Kidney (tissue), 14 donors: ENCODE results near the gene AGPAT3. TPM values are rescaled to one million over a fixed set of nuclear protein-coding genes. Genes with fewer than 3 reads are reported as not detected.

Source experiments
- DNase-seq, 5 donors: peaks; one replicate each; pipeline ENCODE4 v3.0.0-alpha.2; 2013 to 2020
- FAIRE-seq: peaks from 2 replicates; lab custom pipeline; 2012; peaks lifted over from hg19 to GRCh38; lab: Jason Lieb, UNC
- H3K27ac ChIP-seq, 2 donors: one replicate each; pipeline ENCODE4 v1.7.0; 2013; ENCODE audit warnings: low read depth in 2 of 2, low read length in 2 of 2, inconsistent platforms in 1 of 2
- H3K27me3 ChIP-seq: one replicate; pipeline ENCODE4 v1.7.1; 2013; ENCODE audit warnings: low read length, inconsistent platforms; ENCODE audit not compliant: control insufficient read depth, insufficient read depth
- H3K36me3 ChIP-seq, 3 donors: one replicate each; pipeline versions ENCODE4 v1.7.0 to v1.7.1; 2013; ENCODE audit warnings: low read length in 3 of 3, control low read depth in 1 of 3, inconsistent platforms in 1 of 3; ENCODE audit not compliant: insufficient read depth in 3 of 3, control insufficient read depth in 2 of 3
- H3K4me1 ChIP-seq, 3 donors: one replicate each; pipeline versions ENCODE4 v1.7.0 to v1.7.1; 2013; ENCODE audit warnings: low read length in 3 of 3, inconsistent platforms in 1 of 3, low read depth in 1 of 3; ENCODE audit not compliant: control insufficient read depth in 2 of 3, insufficient read depth in 2 of 3
- H3K4me3 ChIP-seq, 3 donors: one replicate each; pipeline versions ENCODE4 v1.7.0 to v1.8.1; 2013; ENCODE audit warnings: low read length in 3 of 3, control low read depth in 1 of 3, inconsistent platforms in 1 of 3
- H3K9ac ChIP-seq, 3 donors: one replicate each; pipeline versions ENCODE4 v1.7.0 to v1.7.1; 2013; ENCODE audit warnings: low read length in 3 of 3, control low read depth in 1 of 3, inconsistent platforms in 1 of 3
- H3K9me3 ChIP-seq, 3 donors: one replicate each; pipeline versions ENCODE4 v1.7.0 to v1.7.1; 2013; ENCODE audit warnings: low read length in 3 of 3, control low read depth in 1 of 3, inconsistent platforms in 1 of 3; ENCODE audit not compliant: control insufficient read depth in 2 of 3, insufficient read depth in 1 of 3
- CTCF ChIP-seq: IDR thresholded peaks from 3 replicates; pipeline ENCODE4 v1.5.1; 2012; ENCODE audit warnings: mild to moderate bottlenecking, moderate library complexity, borderline replicate concordance; ENCODE audit not compliant: insufficient read depth; ENCODE audit errors: extremely low read depth
- intact Hi-C: fragments of 100-400 bp; cut with DNase I; formaldehyde crosslinking; loops from one replicate; pipeline ENCODE4 v1.11.1; 2022
- polyA plus RNA-seq: library from polyadenylated mRNA; stranded (reverse); fragments of 350-450 nt; fragmentation: Illumina TruSeq; extraction: RNeasy Lipid Tissue Mini Kit (QIAGEN cat#74804); gene quantifications from one replicate; pipeline ENCODE4 v1.2.3, GENCODE V29; 2014; ENCODE audit warnings: low read depth, low replicate concordance; ENCODE audit not compliant: insufficient read depth
- total RNA-seq: library from RNA; stranded (reverse); fragmentation: NEBNext Ultra II Directional; extraction: Animal tissue kit (Norgen Biotek cat#: 25700); gene quantifications from one replicate; pipeline ENCODE4 v1.2.1, GENCODE V29; 2021
- donor health status: control.
- donor health status: control.
- donor health status: control.
- donor health status: control.
- donor health status: control.
- donor health status: DM: yes; HTN: yes; CAD: no.
- donor health status: Normal renal cell carcinoma (clear cell type).

Gene AGPAT3
- total and polyA plus RNA-seq, 2 donors from 2014 or later, result 40.3 to 86.2 TPM

- no peak overlapping the region for H3K9ac ChIP-seq
- H3K9me3 ChIP-seq, result no peaks in the 10 kb centered on the region
- H3K4me3 ChIP-seq, result no peak overlapping the region
- FAIRE-seq, result no peak
- TF ChIP-seq CTCF, result no peak
- H3K4me1 ChIP-seq, result peaks cover 0 to 9% (median 8%) of the 10 kb centered on the region in 3 donors
- H3K27me3 ChIP-seq, result no peaks in the 10 kb centered on the region
- no peak for DNase-seq
- peaks cover 0 to 3% (median 2%) of the 10 kb centered on the region in 3 donors for H3K36me3 ChIP-seq
- no peak overlapping the region for H3K27ac ChIP-seq
- intact Hi-C loops, result no loop called here
Measured at GRCh38 chr21:43873673-43874072, 8.7 kb downstream of the AGPAT3 start.

- Histone ChIP-seq H3K36me3 (peaks cover 0 to 3% (median 0%) of the 10 kb centered on the region in 3 donors), H3K27ac (no peak overlapping the region), H3K4me3 (no peak overlapping the region), H3K9me3 (no peaks in the 10 kb centered on the region), H3K27me3 (no peaks in the 10 kb centered on the region), H3K9ac (no peak overlapping the region), H3K4me1 (peaks cover 0 to 8% (median 6%) of the 10 kb centered on the region in 3 donors)
- no peak for FAIRE-seq
- no peak for DNase-seq
- TF ChIP-seq CTCF, result no peak
- intact Hi-C loops, result no loop called here
Measured at GRCh38 chr21:43874085-43874805, 9.2 kb downstream of the AGPAT3 start.

- Histone ChIP-seq H3K9me3 (no peaks in the 10 kb centered on the region), H3K4me1 (peaks cover 0 to 10% (median 4%) of the 10 kb centered on the region in 3 donors), H3K4me3 (no peak overlapping the region), H3K9ac (no peak overlapping the region), H3K27ac (no peak overlapping the region), H3K36me3 (peaks cover 0 to 3% (median 0%) of the 10 kb centered on the region in 3 donors), H3K27me3 (no peaks in the 10 kb centered on the region)
- intact Hi-C loops, result no loop called here
- FAIRE-seq (no peak), DNase-seq (no peak)
- no peak for TF ChIP-seq CTCF
Measured at GRCh38 chr21:43876605-43877004, 11.6 kb downstream of the AGPAT3 start.
